H1 (cell line): Measurements from ENCODE around the gene ADRA2C. TPM values are rescaled to one million over a fixed set of nuclear protein-coding genes. Genes with fewer than 3 reads are reported as not detected.

ENCODE experiments used
- CTCF ChIA-PET: fragments of 300-600 bp; sonication (Branson Sonifier 250); formaldehyde crosslinking; loops from one replicate; lab custom pipeline; 2021; ENCODE audit not compliant: partially characterized antibody; lab: Charles Lee
- POLR2A ChIA-PET: fragments of 300-600 bp; sonication (Branson Sonifier 250); formaldehyde crosslinking; loops from one replicate; lab custom pipeline; 2021; ENCODE audit warnings: inconsistent platforms; ENCODE audit not compliant: partially characterized antibody; lab: Charles Lee
- DNase-seq, 2 experiments: peaks; one replicate each; pipeline versions ENCODE4 v3.0.0 to v3.0.0-alpha.2; 2010 to 2022; ENCODE audit warnings: low spot score in 2 of 2, low read depth in 1 of 2, mixed read lengths in 1 of 2
- FAIRE-seq: peaks from 2 replicates; lab custom pipeline; 2011; peaks lifted over from hg19 to GRCh38; lab: Jason Lieb, UNC
- H2AFZ ChIP-seq: 2 replicates; pipeline ENCODE4 v1.8.1; 2012; ENCODE audit warnings: low read length, inconsistent platforms
- H2AK5ac ChIP-seq: 2 replicates; pipeline ENCODE4 v1.6.1; 2013; ENCODE audit warnings: low read depth, low read length
- H2BK120ac ChIP-seq: replicated peaks from 2 replicates; pipeline ENCODE3; 2013; ENCODE audit warnings: low read depth, low read length, inconsistent platforms
- H2BK12ac ChIP-seq: 2 replicates; pipeline ENCODE4 v1.6.1; 2013; ENCODE audit warnings: low read depth, low read length
- H2BK15ac ChIP-seq: 2 replicates; pipeline ENCODE4 v1.6.1; 2013; ENCODE audit warnings: low read length
- H2BK20ac ChIP-seq: 2 replicates; pipeline ENCODE4 v1.6.1; 2013; ENCODE audit warnings: low read length
- H2BK5ac ChIP-seq: 2 replicates; pipeline ENCODE4 v1.6.1; 2013; ENCODE audit warnings: low read depth, low read length
- H3K14ac ChIP-seq: 2 replicates; pipeline ENCODE4 v1.6.1; 2013; ENCODE audit warnings: inconsistent platforms; ENCODE audit not compliant: insufficient read length
- H3K18ac ChIP-seq: 2 replicates; pipeline ENCODE4 v1.6.1; 2013; ENCODE audit warnings: low read length; ENCODE audit errors: extremely low read depth
- H3K23ac ChIP-seq: 2 replicates; pipeline ENCODE4 v1.6.1; 2013; ENCODE audit warnings: inconsistent platforms; ENCODE audit not compliant: insufficient read length
- H3K23me2 ChIP-seq: 2 replicates; pipeline ENCODE4 v1.6.1; 2013; ENCODE audit warnings: low read depth, low read length
- H3K27ac ChIP-seq: 2 replicates; pipeline ENCODE4 v1.6.1; 2011; ENCODE audit warnings: low read depth, low read length, inconsistent platforms
- H3K27me3 ChIP-seq, 4 experiments: replicated peaks in 1 of 4; 1 replicate in 1 of 4; 2 replicates in 3 of 4; pipeline versions ENCODE4 v1.6.1 to v1.8.1; 2011 to 2013; ENCODE audit warnings: low read length in 3 of 4, mild to moderate bottlenecking in 3 of 4, inconsistent platforms in 2 of 4, mixed read lengths in 2 of 4, moderate library complexity in 1 of 4; ENCODE audit not compliant: control insufficient read depth in 3 of 4, insufficient read depth in 3 of 4; ENCODE audit errors: extremely low read depth in 1 of 4
- H3K36me3 ChIP-seq, 4 experiments: 2 replicates each; pipeline versions ENCODE4 v1.6.1 to v1.8.1; 2011 to 2013; ENCODE audit warnings: mild to moderate bottlenecking in 4 of 4, low read length in 3 of 4, moderate library complexity in 2 of 4, control low read depth in 1 of 4, inconsistent platforms in 1 of 4; ENCODE audit not compliant: insufficient read depth in 4 of 4, control insufficient read depth in 2 of 4
- H3K4ac ChIP-seq: replicated peaks from 2 replicates; pipeline ENCODE3; 2013; ENCODE audit warnings: low read length, low read depth, mixed read lengths, inconsistent platforms; ENCODE audit not compliant: insufficient read length
- H3K4me1 ChIP-seq, 4 experiments: replicated peaks in 1 of 4; 1 replicate in 1 of 4; 2 replicates in 3 of 4; pipeline versions ENCODE4 v1.6.1 to v1.8.1; 2011 to 2013; ENCODE audit warnings: low read length in 3 of 4, inconsistent platforms in 2 of 4, mixed read lengths in 1 of 4; ENCODE audit not compliant: insufficient read depth in 4 of 4, control insufficient read depth in 3 of 4
- H3K4me2 ChIP-seq, 2 experiments: 2 replicates each; pipeline versions ENCODE4 v1.6.1 to v1.8.1; 2011 to 2013; ENCODE audit warnings: low read depth in 2 of 2, low read length in 2 of 2, control low read depth in 1 of 2, inconsistent platforms in 1 of 2, mild to moderate bottlenecking in 1 of 2; ENCODE audit not compliant: insufficient read depth in 1 of 2
- H3K4me3 ChIP-seq, 4 experiments: fragments of 200-600, 300-600 bp in 1 of 4; sonication (generic), shearing (Covaris generic), sonication (Bioruptor Twin) in 1 of 4; 2 replicates each; pipeline versions ENCODE4 v1.5.1 to v1.8.1; 2011 to 2016; ENCODE audit warnings: low read length in 4 of 4, low read depth in 3 of 4, control low read depth in 2 of 4, inconsistent platforms in 2 of 4, mild to moderate bottlenecking in 2 of 4, mixed read lengths in 1 of 4, moderate library complexity in 1 of 4; ENCODE audit not compliant: insufficient read depth in 2 of 4; ENCODE audit errors: extremely low read depth in 1 of 4
- H3K56ac ChIP-seq: replicated peaks from 2 replicates; pipeline ENCODE3; 2013; ENCODE audit warnings: low read depth, mild to moderate bottlenecking, mixed read lengths, low read length, inconsistent platforms; ENCODE audit not compliant: insufficient read length
- H3K79me1 ChIP-seq: 2 replicates; pipeline ENCODE4 v1.6.1; 2013; ENCODE audit warnings: low read depth, low read length, control low read depth
- H3K79me2 ChIP-seq, 2 experiments: 2 replicates each; pipeline versions ENCODE4 v1.6.1 to v1.8.1; 2012 to 2013; ENCODE audit warnings: low read length in 2 of 2, mild to moderate bottlenecking in 2 of 2, inconsistent platforms in 1 of 2; ENCODE audit not compliant: insufficient read depth in 2 of 2, control insufficient read depth in 1 of 2
- H3K9ac ChIP-seq, 4 experiments: replicated peaks in 1 of 4; 1 replicate in 1 of 4; 2 replicates in 3 of 4; pipeline versions ENCODE4 v1.6.1 to v1.8.1; 2011 to 2013; ENCODE audit warnings: low read depth in 3 of 4, low read length in 3 of 4, control low read depth in 2 of 4, mild to moderate bottlenecking in 2 of 4, moderate library complexity in 2 of 4, inconsistent platforms in 1 of 4; ENCODE audit errors: extremely low read depth in 1 of 4
- H3K9me3 ChIP-seq, 2 experiments: 2 replicates each; pipeline versions ENCODE4 v1.6.1 to v1.8.1; 2012 to 2013; ENCODE audit warnings: mild to moderate bottlenecking in 2 of 2, moderate library complexity in 2 of 2, control low read depth in 1 of 2, inconsistent platforms in 1 of 2, low read depth in 1 of 2, low read length in 1 of 2, mixed read lengths in 1 of 2; ENCODE audit not compliant: insufficient read depth in 2 of 2
- H4K20me1 ChIP-seq, 2 experiments: replicated peaks in 1 of 2; 2 replicates each; pipeline versions ENCODE3 to v1.8.1; 2011 to 2013; ENCODE audit warnings: inconsistent platforms in 2 of 2, low read length in 2 of 2, mild to moderate bottlenecking in 1 of 2; ENCODE audit not compliant: insufficient read depth in 2 of 2, control insufficient read depth in 1 of 2
- H4K5ac ChIP-seq: 2 replicates; pipeline ENCODE4 v1.6.1; 2013; ENCODE audit warnings: low read length, low read depth, mixed read lengths, inconsistent platforms; ENCODE audit not compliant: insufficient read length
- H4K8ac ChIP-seq: 2 replicates; pipeline ENCODE4 v1.8.0; 2013; ENCODE audit warnings: mild to moderate bottlenecking, moderate library complexity, low read length, inconsistent platforms; ENCODE audit not compliant: insufficient read depth; ENCODE audit errors: extremely low read depth
- H4K91ac ChIP-seq: replicated peaks from 2 replicates; pipeline ENCODE3; 2013; ENCODE audit warnings: low read length, mixed read lengths, inconsistent platforms; ENCODE audit not compliant: insufficient read length
- BRCA1 ChIP-seq: IDR thresholded peaks from 2 replicates; pipeline ENCODE4 v1.6.1; 2012; ENCODE audit warnings: low read depth, low read length, improper control_type of control experiment
- CBX5 ChIP-seq: fragments of 300-800, 300-1000 bp; sonication (generic); IDR thresholded peaks from 2 replicates; pipeline ENCODE4 v1.7.1; 2016; ENCODE audit warnings: antibody characterized with exemption, low read length, low read depth
- CEBPB ChIP-seq: IDR thresholded peaks from 2 replicates; pipeline ENCODE4 v1.6.1; 2012; ENCODE audit warnings: low read depth, low read length
- MAFK ChIP-seq: IDR thresholded peaks from 2 replicates; pipeline ENCODE4 v1.6.1; 2012; ENCODE audit warnings: low read depth, mild to moderate bottlenecking, improper control_type of control experiment, low read length
- RFX5 ChIP-seq: IDR thresholded peaks from 2 replicates; pipeline ENCODE4 v1.6.1; 2011; ENCODE audit warnings: low read depth, low read length, improper control_type of control experiment, borderline replicate concordance
- SAP30 ChIP-seq: fragments of 300-600 bp; sonication (generic); IDR thresholded peaks from 2 replicates; pipeline ENCODE4 v1.7.1; 2012; ENCODE audit warnings: low read length, moderate library complexity, mild to moderate bottlenecking, inconsistent platforms; ENCODE audit not compliant: insufficient read depth, insufficient replicate concordance
- SRF ChIP-seq: IDR thresholded peaks from 2 replicates; pipeline ENCODE4 v1.6.1; 2011; ENCODE audit warnings: mild to moderate bottlenecking, low read depth, low read length, moderate library complexity
- TAF1 ChIP-seq: IDR thresholded peaks from 2 replicates; pipeline ENCODE4 v1.6.1; 2011; ENCODE audit warnings: mild to moderate bottlenecking, low read depth, low read length
- USF2 ChIP-seq: IDR thresholded peaks from 2 replicates; pipeline ENCODE4 v1.6.1; 2011; ENCODE audit warnings: low read length, improper control_type of control experiment
- ZNF274 ChIP-seq: IDR thresholded peaks from 2 replicates; pipeline ENCODE4 v1.7.0; 2012; ENCODE audit warnings: low read length, borderline replicate concordance; ENCODE audit errors: extremely low read depth
- WGBS, 2 experiments: shearing (Covaris generic) in 1 of 2; methylation state at CpG; one replicate each; pipeline versions ENCODE4 v1.1.6 to v1.1.7; 2013 to 2015; ENCODE audit warnings: low lambda C conversion rate in 2 of 2, mixed read lengths in 2 of 2, inconsistent platforms in 1 of 2, low coverage in 1 of 2, missing lambda C conversion rate in 1 of 2; ENCODE audit not compliant: insufficient replicate concordance in 2 of 2, insufficient coverage in 1 of 2, insufficient read length in 1 of 2; ENCODE audit errors: extremely low coverage in 1 of 2, missing lambda C conversion rate in 1 of 2; 5-methylcytosine and 5-hydroxymethylcytosine counted together
- polyA plus RNA-seq, 7 experiments: library from polyadenylated mRNA; depleted of rRNA in 3 of 7; stranded (reverse) in 5 of 7; unstranded in 2 of 7; fragments of >200 nt in 5 of 7; fragments of 200-250 nt in 2 of 7; gene quantifications; 1 replicate in 5 of 7; 2 replicates in 1 of 7; 4 replicates in 1 of 7; pipeline versions ENCODE4 v1.2.1 to v1.2.3, GENCODE V29; 2011 to 2013; ENCODE audit warnings: missing spikeins in 2 of 7, mixed read lengths in 2 of 7
- total RNA-seq: library from RNA; stranded (reverse); fragmentation: NEBNext Ultra II Directional; extraction: Animal tissue kit (Norgen Biotek cat#: 25700); gene quantifications from 2 replicates; pipeline ENCODE4 v1.2.1, GENCODE V29; 2021

Gene ADRA2C
- total and polyA plus RNA-seq, 2 of the 8 experiments (the other 6 are each of a cell fraction or from before 2014, with no cell fraction given), result 14.6 to 14.8 TPM

DNA sequence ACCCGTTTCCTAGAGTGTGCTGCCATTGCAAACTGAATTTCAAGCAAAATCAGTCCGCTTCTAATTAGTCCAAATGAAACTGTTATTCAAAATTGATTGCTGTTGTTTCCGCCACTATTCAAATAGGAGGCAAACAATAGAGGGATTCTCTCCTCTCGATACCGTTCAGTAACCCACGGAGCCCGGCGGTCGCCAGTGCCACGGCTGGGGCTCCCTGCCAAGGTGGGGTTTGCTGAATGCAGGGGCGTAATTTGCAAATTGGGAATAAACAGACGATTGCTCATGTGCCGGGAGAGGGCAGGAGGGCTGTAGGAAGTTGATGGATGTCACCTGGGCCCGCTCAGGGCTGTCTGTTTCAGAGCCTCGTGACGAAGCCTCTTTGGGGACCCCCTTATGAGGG lies 8.8 kb downstream of the ADRA2C start:
- Histone ChIP-seq H3K4me2 (no peak overlapping the region), H3K23me2 (no peaks in the 10 kb centered on the region), H3K79me2 (no peaks in the 10 kb centered on the region), H4K5ac (no peak overlapping the region), H3K23ac (no peak overlapping the region), H3K9me3 (no peaks in the 10 kb centered on the region), H2BK120ac (no peak overlapping the region), H3K18ac (no peak overlapping the region), H3K4me3 (no peak overlapping the region), H3K14ac (no peak overlapping the region), H3K79me1 (no peaks in the 10 kb centered on the region), H2BK15ac (no peak overlapping the region), H3K27ac (no peak overlapping the region), H2BK12ac (no peak overlapping the region), H4K91ac (no peak overlapping the region), H3K36me3 (no peaks in the 10 kb centered on the region), H2BK20ac (no peak overlapping the region), H3K4ac (no peak overlapping the region)
- no peak for DNase-seq
- POLR2A ChIA-PET, result no interaction called here
- 87% methylated on average over 16 of the region's 16 CpGs; no CpG with 5 or more reads in 1 of the 2 experiments for WGBS, 2 experiments
- TF ChIP-seq MAFK, result no peak
- no peak for TF ChIP-seq CBX5
- no peak for TF ChIP-seq BRCA1
- no peak for TF ChIP-seq ZNF274
- no peak for TF ChIP-seq CEBPB
- TF ChIP-seq SRF, result no peak
- no peak for TF ChIP-seq TAF1
- no peak for TF ChIP-seq USF2
- no peak for TF ChIP-seq RFX5
- no peak for TF ChIP-seq SAP30
- TF ChIP-seq, all 59 proteins: peak for 0
- H3K27me3 ChIP-seq, result no peaks in the 10 kb centered on the region; a peak in 2 of 7 replicates
- no peak overlapping the region for H2AK5ac ChIP-seq
- H3K4me1 ChIP-seq, result peaks cover 0 to 5% (median 0%) of the 10 kb centered on the region in 4 experiments; a peak in 3 of 7 replicates
- CTCF ChIA-PET, result interaction anchor here (0.6 to 12.1 kb wide), 4 partner anchors 10 to 102 kb away, joined by 4 to 110 read pairs (median 10); no protein-coding TSS in a partner anchor
- no peak for FAIRE-seq
- H2BK5ac ChIP-seq, result no peak overlapping the region
- H3K9ac ChIP-seq, result no peak overlapping the region
- peaks cover 0 to 2% of the 10 kb centered on the region in 2 experiments for H4K20me1 ChIP-seq
- no peak overlapping the region for H4K8ac ChIP-seq
- no peak overlapping the region for H3K56ac ChIP-seq
- H2AFZ ChIP-seq, result no peak overlapping the region
